T-helper 1 cell treated with Interleukin-12 subunit alpha and Interleukin-12 subunit beta and Interleukin-4 antibody, amounts not matched to agents 30 μg/mL and 1 μg/mL, for 36 hours (primary cell): ENCODE data around the gene FAM228B.

Experiments used
- H3K27ac Mint-ChIP-seq: one replicate; pipeline ENCODE4 v1.8.0; 2021; ENCODE audit warnings: mild to moderate bottlenecking, mixed read lengths
- H3K27me3 Mint-ChIP-seq: one replicate; pipeline ENCODE4 v1.8.0; 2021; ENCODE audit warnings: low read depth, mixed read lengths
- H3K36me3 Mint-ChIP-seq: one replicate; pipeline ENCODE4 v1.8.0; 2021; ENCODE audit warnings: low read depth, mixed read lengths
- H3K4me1 Mint-ChIP-seq: one replicate; pipeline ENCODE4 v1.8.0; 2021; ENCODE audit warnings: low read depth, mixed read lengths
- H3K4me3 Mint-ChIP-seq: one replicate; pipeline ENCODE4 v1.8.0; 2021; ENCODE audit warnings: mild to moderate bottlenecking, moderate library complexity, mixed read lengths
- H3K9me3 Mint-ChIP-seq: one replicate; pipeline ENCODE4 v1.8.0; 2021; ENCODE audit warnings: mixed read lengths

The FAM228B gene

DNA sequence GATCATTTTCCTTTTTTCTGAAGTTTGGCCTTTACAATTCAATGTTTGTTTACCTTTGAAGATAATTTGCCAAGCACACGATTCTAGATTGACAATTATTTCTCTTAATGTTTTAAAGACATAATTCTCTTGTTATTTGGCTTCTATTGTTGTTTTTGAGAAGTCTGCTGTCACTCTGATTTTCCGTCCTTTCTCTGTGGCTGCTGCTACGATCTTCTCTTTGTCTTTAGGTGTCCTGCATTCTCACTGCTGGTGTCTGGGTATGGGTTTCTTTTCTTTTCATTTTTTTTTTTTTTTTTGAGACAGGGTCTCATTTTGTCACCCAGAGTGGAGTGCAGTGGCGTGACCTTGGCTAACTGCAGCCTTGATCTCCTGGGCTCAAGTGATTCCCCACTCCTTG, 36.4 kb downstream of the FAM228B start:
- H3K4me1 Mint-ChIP-seq: no peaks in the 10 kb centered on the region
- H3K9me3 Mint-ChIP-seq: no peaks in the 10 kb centered on the region
- H3K27ac Mint-ChIP-seq: no peak overlapping the region
- H3K36me3 Mint-ChIP-seq: no peaks in the 10 kb centered on the region
- H3K4me3 Mint-ChIP-seq: no peak overlapping the region
- H3K27me3 Mint-ChIP-seq: no peaks in the 10 kb centered on the region

DNA sequence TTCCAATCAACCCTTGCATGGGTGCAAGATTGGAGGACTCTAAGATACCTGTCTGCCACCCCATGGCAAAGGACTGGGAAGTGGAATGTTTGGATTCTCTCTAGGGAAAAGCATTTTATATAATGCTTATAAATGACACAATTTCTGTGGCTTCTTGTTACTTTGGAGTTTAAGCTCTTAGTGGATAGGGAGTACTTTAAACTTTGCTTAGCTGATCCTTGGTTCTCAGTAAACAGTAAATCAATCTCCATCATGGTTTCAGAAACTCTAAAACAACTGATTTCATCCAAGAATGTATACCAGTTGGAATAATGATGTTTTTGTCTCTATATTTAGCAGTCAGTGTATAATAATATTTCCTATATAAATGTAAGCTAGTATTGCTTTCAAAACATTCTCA, 37.5 kb downstream of the FAM228B start:
- Mint-ChIP-seq H3K27ac (no peak overlapping the region), H3K36me3 (no peaks in the 10 kb centered on the region), H3K27me3 (no peaks in the 10 kb centered on the region), H3K4me3 (no peak overlapping the region), H3K9me3 (no peaks in the 10 kb centered on the region), H3K4me1 (no peaks in the 10 kb centered on the region)

DNA sequence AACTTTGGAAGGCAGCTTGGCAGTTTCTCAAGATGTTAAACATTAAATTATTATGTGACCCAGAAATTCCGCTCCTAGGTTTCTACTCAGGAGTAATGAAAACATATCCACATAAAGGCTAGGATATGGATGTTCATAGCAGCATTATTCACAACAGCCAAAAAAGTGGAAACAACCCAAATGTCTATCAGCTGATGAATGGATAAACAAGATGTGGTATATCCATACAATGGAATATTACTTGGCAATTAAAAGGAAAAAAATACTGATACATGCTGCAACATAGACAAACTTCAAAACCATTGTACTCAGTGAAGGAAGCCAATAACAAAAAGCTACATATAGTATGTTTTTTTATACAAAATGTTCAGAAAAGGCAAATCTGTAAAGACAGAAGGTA, 39.2 kb downstream of the FAM228B start:
- Mint-ChIP-seq H3K9me3 (no peaks in the 10 kb centered on the region), H3K4me3 (no peak overlapping the region), H3K27ac (no peak overlapping the region), H3K4me1 (no peaks in the 10 kb centered on the region), H3K27me3 (no peaks in the 10 kb centered on the region), H3K36me3 (no peaks in the 10 kb centered on the region)

- Mint-ChIP-seq H3K36me3 (no peaks in the 10 kb centered on the region), H3K9me3 (no peaks in the 10 kb centered on the region), H3K27ac (no peak overlapping the region), H3K4me3 (no peak overlapping the region), H3K4me1 (no peaks in the 10 kb centered on the region), H3K27me3 (no peaks in the 10 kb centered on the region)
Measured at GRCh38 chr2:24163186-24163585, 39.9 kb downstream of the FAM228B start.

- Mint-ChIP-seq H3K4me3 (no peak overlapping the region), H3K9me3 (no peaks in the 10 kb centered on the region), H3K27ac (no peak overlapping the region), H3K36me3 (no peaks in the 10 kb centered on the region), H3K27me3 (no peaks in the 10 kb centered on the region), H3K4me1 (no peaks in the 10 kb centered on the region)
Measured at GRCh38 chr2:24163601-24164000, 40.3 kb downstream of the FAM228B start.

- Mint-ChIP-seq H3K27me3 (no peaks in the 10 kb centered on the region), H3K9me3 (no peaks in the 10 kb centered on the region), H3K27ac (no peak overlapping the region), H3K4me3 (no peak overlapping the region), H3K4me1 (no peaks in the 10 kb centered on the region), H3K36me3 (no peaks in the 10 kb centered on the region)
Measured at GRCh38 chr2:24164416-24164973, 41.2 kb downstream of the FAM228B start.

DNA sequence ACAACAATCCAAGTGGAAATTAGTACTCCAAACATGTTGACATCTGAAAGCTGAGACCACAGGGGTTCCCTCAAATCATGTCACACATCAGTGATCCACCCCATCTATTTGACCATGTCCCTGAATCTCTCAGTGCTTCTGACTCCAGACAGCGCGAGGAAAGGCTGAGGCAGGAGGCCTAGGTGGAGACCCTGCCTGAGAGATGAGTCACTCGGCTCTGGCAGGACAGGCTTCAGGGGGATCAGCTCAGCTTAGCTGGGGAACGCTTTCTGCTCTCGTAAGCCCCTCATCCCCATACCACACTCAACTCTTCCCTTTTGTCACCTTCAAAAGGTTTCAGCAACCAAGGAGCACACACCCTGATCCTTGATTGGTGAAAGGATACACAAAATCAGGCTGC, 45.8 kb downstream of the FAM228B start:
- no peaks in the 10 kb centered on the region for H3K9me3 Mint-ChIP-seq
- H3K27ac Mint-ChIP-seq: no peak overlapping the region
- H3K36me3 Mint-ChIP-seq: no peaks in the 10 kb centered on the region
- no peak overlapping the region for H3K4me3 Mint-ChIP-seq
- no peaks in the 10 kb centered on the region for H3K4me1 Mint-ChIP-seq
- H3K27me3 Mint-ChIP-seq: peaks cover 8% of the 10 kb centered on the region

- Mint-ChIP-seq H3K4me3 (no peak within 1 kb of the TSS), H3K9me3 (no peaks in the 10 kb centered on the region), H3K4me1 (peaks cover 1% of the 10 kb centered on the region), H3K36me3 (no peaks in the 10 kb centered on the region), H3K27me3 (peaks cover 15% of the 10 kb centered on the region), H3K27ac (no peak within 1 kb of the TSS)
Measured at GRCh38 chr2:24174851-24175277, 51.6 kb downstream of the FAM228B start, which contains the start of gene FAM228A. FAM228A (plus strand) TSS chr2:24175053; CDS start chr2:24175481, 428 bp downstream.

DNA sequence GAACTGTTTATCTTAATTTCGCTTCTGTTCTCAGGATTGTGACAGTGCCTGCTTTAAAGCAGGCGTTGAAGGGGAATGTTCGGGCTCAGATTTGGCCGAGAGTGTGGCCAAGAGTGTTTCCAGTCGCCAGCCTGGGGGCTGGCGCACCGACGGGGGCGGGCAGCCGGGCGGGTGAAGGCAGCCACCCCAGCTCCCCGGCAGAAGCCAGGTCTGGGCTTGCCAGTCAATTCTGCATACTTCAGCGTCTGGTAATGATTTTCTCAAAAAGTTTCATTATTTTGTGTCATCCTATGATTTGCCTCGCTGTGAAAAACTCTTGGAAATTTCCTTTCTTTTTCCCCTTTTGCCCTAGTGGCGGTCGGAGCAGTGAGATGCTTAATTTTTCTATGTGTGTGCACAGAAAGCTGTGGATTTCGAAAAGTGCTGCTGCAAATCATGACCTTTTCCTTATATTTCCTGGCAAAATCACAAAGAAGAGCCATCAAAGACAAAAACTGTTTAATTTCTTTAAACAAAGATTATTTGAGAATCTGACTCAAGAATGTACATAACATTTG, 52.4 kb downstream of the FAM228B start:
- H3K36me3 Mint-ChIP-seq: no peaks in the 10 kb centered on the region
- H3K4me1 Mint-ChIP-seq: peaks cover 1% of the 10 kb centered on the region
- no peak overlapping the region for H3K27ac Mint-ChIP-seq
- H3K4me3 Mint-ChIP-seq: no peak overlapping the region
- H3K27me3 Mint-ChIP-seq: peaks cover 15% of the 10 kb centered on the region
- no peaks in the 10 kb centered on the region for H3K9me3 Mint-ChIP-seq

- Mint-ChIP-seq H3K4me1 (peaks cover 1% of the 10 kb centered on the region), H3K27ac (no peak overlapping the region), H3K9me3 (no peaks in the 10 kb centered on the region), H3K27me3 (peaks cover 15% of the 10 kb centered on the region), H3K36me3 (no peaks in the 10 kb centered on the region), H3K4me3 (no peak overlapping the region)
Measured at GRCh38 chr2:24176326-24176725, 53.1 kb downstream of the FAM228B start.

DNA sequence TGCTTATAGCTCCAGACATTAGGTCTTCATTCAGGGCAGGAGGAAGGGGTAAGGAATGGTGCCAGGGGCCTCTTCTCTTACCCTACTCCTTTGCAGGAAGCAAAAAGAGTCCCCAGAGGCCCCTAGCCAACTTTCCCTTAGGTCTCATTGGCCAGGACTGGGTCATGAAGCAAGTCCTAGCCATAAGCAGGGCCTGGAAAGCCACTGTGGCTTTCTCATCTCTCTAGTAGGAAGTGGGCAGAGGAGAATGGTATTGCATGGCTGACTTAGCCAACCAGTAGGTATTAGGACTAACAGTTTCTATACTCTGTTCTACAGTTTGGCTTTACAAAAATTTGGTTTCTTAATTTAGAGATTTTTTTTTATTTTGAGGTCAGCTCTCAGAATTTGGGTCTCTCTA, 56.4 kb downstream of the FAM228B start:
- peaks cover 6% of the 10 kb centered on the region for H3K27me3 Mint-ChIP-seq
- H3K9me3 Mint-ChIP-seq: no peaks in the 10 kb centered on the region
- no peak overlapping the region for H3K4me3 Mint-ChIP-seq
- H3K36me3 Mint-ChIP-seq: no peaks in the 10 kb centered on the region
- H3K4me1 Mint-ChIP-seq: peaks cover 1% of the 10 kb centered on the region
- no peak overlapping the region for H3K27ac Mint-ChIP-seq

- peaks cover under 1% of the 10 kb centered on the region for H3K27me3 Mint-ChIP-seq
- no peak overlapping the region for H3K4me3 Mint-ChIP-seq
- H3K9me3 Mint-ChIP-seq: no peaks in the 10 kb centered on the region
- no peaks in the 10 kb centered on the region for H3K36me3 Mint-ChIP-seq
- H3K27ac Mint-ChIP-seq: no peak overlapping the region
- peaks cover under 1% of the 10 kb centered on the region for H3K4me1 Mint-ChIP-seq
Measured at GRCh38 chr2:24181849-24182248, 58.6 kb downstream of the FAM228B start.

GRCh38 chr2:24182507-24182906, 59.2 kb downstream of the FAM228B start:
- H3K9me3 Mint-ChIP-seq: no peaks in the 10 kb centered on the region
- no peaks in the 10 kb centered on the region for H3K36me3 Mint-ChIP-seq
- no peak overlapping the region for H3K4me3 Mint-ChIP-seq
- H3K27ac Mint-ChIP-seq: no peak overlapping the region
- H3K4me1 Mint-ChIP-seq: no peaks in the 10 kb centered on the region
- peaks cover 6% of the 10 kb centered on the region for H3K27me3 Mint-ChIP-seq

- H3K27ac Mint-ChIP-seq: no peak overlapping the region
- H3K9me3 Mint-ChIP-seq: no peaks in the 10 kb centered on the region
- H3K4me3 Mint-ChIP-seq: no peak overlapping the region
- H3K36me3 Mint-ChIP-seq: no peaks in the 10 kb centered on the region
- H3K4me1 Mint-ChIP-seq: no peaks in the 10 kb centered on the region
- peaks cover 10% of the 10 kb centered on the region for H3K27me3 Mint-ChIP-seq
Measured at GRCh38 chr2:24183366-24184069, 60.2 kb downstream of the FAM228B start.

GRCh38 chr2:24189551-24189950, 66.3 kb downstream of the FAM228B start:
- H3K9me3 Mint-ChIP-seq: no peaks in the 10 kb centered on the region
- H3K4me1 Mint-ChIP-seq: no peaks in the 10 kb centered on the region
- H3K27ac Mint-ChIP-seq: no peak overlapping the region
- H3K36me3 Mint-ChIP-seq: no peaks in the 10 kb centered on the region
- no peak overlapping the region for H3K4me3 Mint-ChIP-seq
- H3K27me3 Mint-ChIP-seq: peaks cover 10% of the 10 kb centered on the region
